Activated naive CD4-positive, alpha-beta T cell treated with anti-CD3 and anti-CD28 coated beads, Interleukin-2, amount 50 U/mL, for 24 hours (primary cell): ENCODE results near the gene PLBD2.

Experiments used
- H3K27ac Mint-ChIP-seq: one replicate; pipeline ENCODE4 v1.8.0; 2021; ENCODE audit warnings: mild to moderate bottlenecking, mixed read lengths
- H3K27me3 Mint-ChIP-seq: one replicate; pipeline ENCODE4 v1.8.0; 2021; ENCODE audit warnings: mixed read lengths
- H3K36me3 Mint-ChIP-seq: one replicate; pipeline ENCODE4 v1.8.0; 2021; ENCODE audit warnings: mixed read lengths
- H3K4me1 Mint-ChIP-seq: one replicate; pipeline ENCODE4 v1.8.0; 2021; ENCODE audit warnings: mixed read lengths
- H3K4me3 Mint-ChIP-seq: one replicate; pipeline ENCODE4 v1.8.0; 2021; ENCODE audit warnings: mild to moderate bottlenecking, mixed read lengths
- H3K9me3 Mint-ChIP-seq: one replicate; pipeline ENCODE4 v1.8.0; 2021; ENCODE audit warnings: mixed read lengths

Gene PLBD2

GRCh38 chr12:113358381-113359132 lies at the start of gene PLBD2:
PLBD2 (plus strand) TSS chr12:113358587; CDS start chr12:113358601, 14 bp downstream.
- peak within 1 kb of the TSS; percentile 89 for H3K27ac Mint-ChIP-seq

GRCh38 chr12:113310489-113310888 lies 47.9 kb upstream of the PLBD2 start:
- Mint-ChIP-seq H3K36me3 (peaks cover 13% of the 10 kb centered on the region), H3K4me3 (no peak overlapping the region), H3K27me3 (no peaks in the 10 kb centered on the region), H3K27ac (no peak overlapping the region), H3K9me3 (no peaks in the 10 kb centered on the region), H3K4me1 (no peaks in the 10 kb centered on the region)

More at GRCh38 chr12:113358381-113359132, at the start of gene PLBD2:
- peak within 1 kb of the TSS; percentile 93 for H3K4me3 Mint-ChIP-seq
- H3K27me3 Mint-ChIP-seq: no peaks in the 10 kb centered on the region
- H3K36me3 Mint-ChIP-seq: no peaks in the 10 kb centered on the region
- no peaks in the 10 kb centered on the region for H3K9me3 Mint-ChIP-seq
- H3K4me1 Mint-ChIP-seq: peaks cover 16% of the 10 kb centered on the region

- Mint-ChIP-seq H3K27ac (peak overlapping the region; percentile 41), H3K27me3 (no peaks in the 10 kb centered on the region), H3K4me3 (no peak overlapping the region), H3K9me3 (no peaks in the 10 kb centered on the region), H3K4me1 (no peaks in the 10 kb centered on the region), H3K36me3 (peaks cover 20% of the 10 kb centered on the region)
Observed at GRCh38 chr12:113314121-113314529, 44.3 kb upstream of the PLBD2 start.

- H3K27ac Mint-ChIP-seq: no peak overlapping the region
- no peaks in the 10 kb centered on the region for H3K4me1 Mint-ChIP-seq
- H3K9me3 Mint-ChIP-seq: no peaks in the 10 kb centered on the region
- H3K4me3 Mint-ChIP-seq: no peak overlapping the region
- H3K27me3 Mint-ChIP-seq: no peaks in the 10 kb centered on the region
- H3K36me3 Mint-ChIP-seq: peaks cover 19% of the 10 kb centered on the region
Observed at GRCh38 chr12:113315358-113315757, 43.0 kb upstream of the PLBD2 start.

GRCh38 chr12:113316155-113316554 lies 42.2 kb upstream of the PLBD2 start:
- no peak overlapping the region for H3K4me3 Mint-ChIP-seq
- no peak overlapping the region for H3K27ac Mint-ChIP-seq
- no peaks in the 10 kb centered on the region for H3K27me3 Mint-ChIP-seq
- H3K9me3 Mint-ChIP-seq: no peaks in the 10 kb centered on the region
- H3K4me1 Mint-ChIP-seq: no peaks in the 10 kb centered on the region
- H3K36me3 Mint-ChIP-seq: peaks cover 14% of the 10 kb centered on the region

GRCh38 chr12:113317122-113317521 lies 41.3 kb upstream of the PLBD2 start:
- Mint-ChIP-seq H3K27ac (no peak overlapping the region), H3K27me3 (no peaks in the 10 kb centered on the region), H3K4me1 (peaks cover 2% of the 10 kb centered on the region), H3K4me3 (no peak overlapping the region), H3K9me3 (no peaks in the 10 kb centered on the region), H3K36me3 (peaks cover 18% of the 10 kb centered on the region)

GRCh38 chr12:113318046-113318656 lies 40.2 kb upstream of the PLBD2 start:
- no peak overlapping the region for H3K27ac Mint-ChIP-seq
- H3K4me3 Mint-ChIP-seq: no peak overlapping the region
- no peaks in the 10 kb centered on the region for H3K9me3 Mint-ChIP-seq
- H3K4me1 Mint-ChIP-seq: peaks cover 10% of the 10 kb centered on the region
- no peaks in the 10 kb centered on the region for H3K27me3 Mint-ChIP-seq
- peaks cover 21% of the 10 kb centered on the region for H3K36me3 Mint-ChIP-seq

- Mint-ChIP-seq H3K27ac (no peak overlapping the region), H3K36me3 (peaks cover 20% of the 10 kb centered on the region), H3K4me1 (peaks cover 14% of the 10 kb centered on the region), H3K4me3 (no peak overlapping the region), H3K27me3 (no peaks in the 10 kb centered on the region), H3K9me3 (no peaks in the 10 kb centered on the region)
Observed at GRCh38 chr12:113318900-113319628, 39.3 kb upstream of the PLBD2 start.

GRCh38 chr12:113320401-113320800 lies 38.0 kb upstream of the PLBD2 start:
- H3K27ac Mint-ChIP-seq: no peak overlapping the region
- no peaks in the 10 kb centered on the region for H3K9me3 Mint-ChIP-seq
- no peaks in the 10 kb centered on the region for H3K27me3 Mint-ChIP-seq
- H3K4me1 Mint-ChIP-seq: peaks cover 20% of the 10 kb centered on the region
- no peak overlapping the region for H3K4me3 Mint-ChIP-seq
- H3K36me3 Mint-ChIP-seq: peaks cover 21% of the 10 kb centered on the region

GRCh38 chr12:113322343-113322742 lies 36.0 kb upstream of the PLBD2 start:
- H3K4me1 Mint-ChIP-seq: peaks cover 31% of the 10 kb centered on the region
- peaks cover 26% of the 10 kb centered on the region for H3K36me3 Mint-ChIP-seq
- no peaks in the 10 kb centered on the region for H3K27me3 Mint-ChIP-seq
- H3K4me3 Mint-ChIP-seq: no peak overlapping the region
- no peaks in the 10 kb centered on the region for H3K9me3 Mint-ChIP-seq
- peak overlapping the region; percentile 19 for H3K27ac Mint-ChIP-seq

- H3K4me3 Mint-ChIP-seq: no peak overlapping the region
- peaks cover 20% of the 10 kb centered on the region for H3K36me3 Mint-ChIP-seq
- peaks cover 57% of the 10 kb centered on the region for H3K4me1 Mint-ChIP-seq
- no peaks in the 10 kb centered on the region for H3K9me3 Mint-ChIP-seq
- H3K27ac Mint-ChIP-seq: peak overlapping the region; percentile 35
- H3K27me3 Mint-ChIP-seq: no peaks in the 10 kb centered on the region
Observed at GRCh38 chr12:113325916-113326315, 32.5 kb upstream of the PLBD2 start.

GRCh38 chr12:113326775-113327395 lies 31.5 kb upstream of the PLBD2 start:
- Mint-ChIP-seq H3K27ac (peak overlapping the region; percentile 23), H3K9me3 (no peaks in the 10 kb centered on the region), H3K36me3 (peaks cover 24% of the 10 kb centered on the region), H3K4me1 (peaks cover 63% of the 10 kb centered on the region), H3K4me3 (no peak overlapping the region), H3K27me3 (no peaks in the 10 kb centered on the region)

- Mint-ChIP-seq H3K4me3 (no peak overlapping the region), H3K27me3 (no peaks in the 10 kb centered on the region), H3K4me1 (peaks cover 68% of the 10 kb centered on the region), H3K9me3 (no peaks in the 10 kb centered on the region), H3K27ac (peak overlapping the region; percentile 35), H3K36me3 (peaks cover 20% of the 10 kb centered on the region)
Observed at GRCh38 chr12:113328368-113328889, 30.0 kb upstream of the PLBD2 start.

- Mint-ChIP-seq H3K27ac (peak overlapping the region; percentile 57), H3K9me3 (no peaks in the 10 kb centered on the region), H3K4me1 (peaks cover 68% of the 10 kb centered on the region), H3K4me3 (no peak overlapping the region), H3K36me3 (peaks cover 20% of the 10 kb centered on the region), H3K27me3 (no peaks in the 10 kb centered on the region)
Observed at GRCh38 chr12:113329022-113329790, 29.2 kb upstream of the PLBD2 start.
